GM18526 (cell line): ENCODE measurements around the gene UBL3.

Source experiments
- POLR2A ChIP-seq: IDR thresholded peaks from 3 replicates; pipeline ENCODE4 v1.6.1; 2011; ENCODE audit not compliant: insufficient read length; ENCODE audit errors: extremely low read depth

The UBL3 gene

GRCh38 chr13:29850213-29850898 is at the start of gene UBL3:
Gene UBL3, minus strand, starts transcription at chr13:29850617. Its CDS starts 1,079 bp downstream, at chr13:29849538.
- TF ChIP-seq POLR2A, result peak; percentile 74

GRCh38 chr13:29897102-29897501 is 46.7 kb upstream of the UBL3 start:
- TF ChIP-seq POLR2A, result no peak

- TF ChIP-seq POLR2A, result no peak
These were observed 43.0 kb upstream of the UBL3 start for GRCh38 chr13:29893438-29893837.

GRCh38 chr13:29892151-29892550 is 41.7 kb upstream of the UBL3 start:
- no peak for TF ChIP-seq POLR2A

GRCh38 chr13:29889111-29889510 is 38.7 kb upstream of the UBL3 start:
- no peak for TF ChIP-seq POLR2A

- TF ChIP-seq POLR2A, result no peak
These were observed 37.9 kb upstream of the UBL3 start for GRCh38 chr13:29888306-29888705.

GRCh38 chr13:29887686-29888085 is 37.3 kb upstream of the UBL3 start:
- TF ChIP-seq POLR2A, result no peak

- TF ChIP-seq POLR2A, result no peak
These were observed 36.7 kb upstream of the UBL3 start for GRCh38 chr13:29887030-29887557.

- TF ChIP-seq POLR2A, result no peak
These were observed 36.0 kb upstream of the UBL3 start for GRCh38 chr13:29886446-29886845.

- TF ChIP-seq POLR2A, result no peak
These were observed 35.6 kb upstream of the UBL3 start for GRCh38 chr13:29885989-29886388.

- TF ChIP-seq POLR2A, result no peak
These were observed 34.4 kb upstream of the UBL3 start for GRCh38 chr13:29884671-29885430.

- TF ChIP-seq POLR2A, result no peak
These were observed 33.6 kb upstream of the UBL3 start for GRCh38 chr13:29883941-29884518.

GRCh38 chr13:29882076-29882475 is 31.7 kb upstream of the UBL3 start:
- TF ChIP-seq POLR2A, result no peak

GRCh38 chr13:29878101-29878500 is 27.7 kb upstream of the UBL3 start:
- TF ChIP-seq POLR2A, result no peak

- no peak for TF ChIP-seq POLR2A
These were observed 27.1 kb upstream of the UBL3 start for GRCh38 chr13:29877456-29878078.
